Neural progenitor cell (in vitro differentiated cells): ENCODE results near the gene ERMN. TPM values are rescaled to one million over a fixed set of nuclear protein-coding genes. Genes with fewer than 3 reads are reported as not detected.
A peak's percentile ranks its signal among the peaks of the same experiment; 100 is the strongest.
"Not testable (repeated sequence)": the region's sequence is repeated elsewhere in the genome, so short reads cannot be mapped to it uniquely, and the experiment has no call there.

Experiments used
- DNase-seq: peaks from one replicate; pipeline ENCODE4 v3.0.0-alpha.2; 2016; ENCODE audit warnings: low spot score
- H2AFZ ChIP-seq: fragments of 200-600 bp; sonication (generic); replicated peaks from 2 replicates; pipeline ENCODE4 v1.6.1; 2016; ENCODE audit warnings: antibody characterized with exemption
- H3F3A ChIP-seq: fragments of 200-600 bp; sonication (generic); 2 replicates; pipeline ENCODE4 v1.6.1; 2016; ENCODE audit warnings: antibody characterized with exemption, low read depth
- H3K27ac ChIP-seq: fragments of 200-600 bp; sonication (generic); 2 replicates; pipeline ENCODE4 v1.5.1; 2016; ENCODE audit warnings: mild to moderate bottlenecking
- H3K27me3 ChIP-seq: fragments of 200-600 bp; sonication (generic); 2 replicates; pipeline ENCODE4 v1.6.1; 2016; ENCODE audit warnings: mild to moderate bottlenecking, moderate library complexity
- H3K36me3 ChIP-seq: fragments of 200-600 bp; sonication (generic); 2 replicates; pipeline ENCODE4 v1.5.1; 2016
- H3K4me1 ChIP-seq: fragments of 200-600 bp; sonication (generic); 2 replicates; pipeline ENCODE4 v1.6.1; 2016; ENCODE audit warnings: mixed run types
- H3K4me2 ChIP-seq: fragments of 200-600 bp; sonication (generic); 2 replicates; pipeline ENCODE4 v1.6.1; 2016
- H3K4me3 ChIP-seq: fragments of 200-600 bp; sonication (generic); 2 replicates; pipeline ENCODE4 v1.5.1; 2016
- H3K79me2 ChIP-seq: fragments of 200-600 bp; sonication (generic); 2 replicates; pipeline ENCODE4 v1.6.1; 2016; ENCODE audit warnings: low read depth
- H3K9ac ChIP-seq: fragments of 200-600 bp; sonication (generic); 2 replicates; pipeline ENCODE4 v1.6.1; 2016
- H3K9me3 ChIP-seq: fragments of 200-600 bp; sonication (generic); 2 replicates; pipeline ENCODE4 v1.5.1; 2016; ENCODE audit warnings: low read depth
- H4K20me1 ChIP-seq: fragments of 200-600 bp; sonication (generic); 2 replicates; pipeline ENCODE4 v1.6.1; 2016; ENCODE audit warnings: low read depth
- H3K27ac Mint-ChIP-seq: 3 replicates; pipeline ENCODE4 v1.8.0; 2021; ENCODE audit warnings: mixed read lengths
- H3K27me3 Mint-ChIP-seq: 2 replicates; pipeline ENCODE4 v1.8.0; 2022; ENCODE audit warnings: low read depth, mild to moderate bottlenecking, inconsistent platforms, moderate library complexity, mixed read lengths; ENCODE audit not compliant: insufficient read depth
- H3K36me3 Mint-ChIP-seq: 3 replicates; pipeline ENCODE4 v1.8.0; 2021; ENCODE audit warnings: mixed read lengths
- H3K4me1 Mint-ChIP-seq: 3 replicates; pipeline ENCODE4 v1.8.0; 2021; ENCODE audit warnings: mixed read lengths
- H3K4me3 Mint-ChIP-seq: 3 replicates; pipeline ENCODE4 v1.8.0; 2021; ENCODE audit warnings: mild to moderate bottlenecking, moderate library complexity, mixed read lengths
- H3K9me3 Mint-ChIP-seq: 3 replicates; pipeline ENCODE4 v1.8.0; 2020; ENCODE audit warnings: mixed read lengths
- CTCF ChIP-seq: fragments of 200-600 bp; sonication (generic); IDR thresholded peaks from 2 replicates; pipeline ENCODE4 v1.5.1; 2017; ENCODE audit warnings: antibody characterized with exemption, mild to moderate bottlenecking
- EZH2 ChIP-seq: fragments of 200-600 bp; sonication (generic); IDR thresholded peaks from 2 replicates; pipeline ENCODE4 v1.6.1; 2017; ENCODE audit warnings: antibody characterized with exemption, mild to moderate bottlenecking, moderate library complexity
- EZH2phosphoT487 ChIP-seq: fragments of 200-600 bp; sonication (generic); IDR thresholded peaks from 2 replicates; pipeline ENCODE4 v1.6.1; 2017; ENCODE audit warnings: antibody characterized with exemption
- total RNA-seq: library from RNA; depleted of rRNA; stranded (reverse); fragments of >200 nt; gene quantifications from 2 replicates; pipeline ENCODE4 v1.2.3, GENCODE V29; 2015; ENCODE audit warnings: low replicate concordance

ERMN gene
- total RNA-seq, 1 donor from 2014 or later: 2.2 TPM

DNA sequence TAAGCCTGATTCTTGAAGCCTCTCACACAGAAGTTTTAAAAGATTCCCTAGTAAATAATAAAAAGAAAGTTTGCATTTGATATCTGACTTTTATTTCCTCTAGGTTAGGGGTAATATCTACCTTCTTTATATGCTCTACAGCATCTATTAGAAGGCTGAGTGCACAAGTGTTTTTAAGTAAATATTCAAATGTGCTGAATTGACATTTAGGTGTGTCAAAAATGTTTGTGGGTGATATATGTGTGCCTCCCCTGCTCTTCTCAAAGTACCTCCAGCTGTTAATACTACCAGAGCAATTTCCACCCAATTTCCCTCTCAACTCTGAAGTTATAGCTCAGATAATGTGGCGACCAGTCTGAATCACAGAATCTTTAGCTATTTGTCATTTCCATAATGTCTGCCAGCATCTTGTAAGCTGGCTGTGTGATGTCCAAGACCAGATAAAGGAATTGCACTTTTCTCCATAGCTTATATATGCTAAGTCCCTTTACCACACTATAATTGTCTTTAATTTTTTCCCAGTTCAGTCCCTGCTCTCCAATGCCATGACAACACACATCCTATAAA lies 24.4 kb upstream of the ERMN start:
- no peak overlapping the region for H3K27ac ChIP-seq
- no peak overlapping the region for H3K4me3 ChIP-seq
- H3K4me3 Mint-ChIP-seq: no peak overlapping the region
- H2AFZ ChIP-seq: no peak overlapping the region
- no peak for TF ChIP-seq EZH2
- no peak for TF ChIP-seq CTCF
- no peak for TF ChIP-seq EZH2phosphoT487
- no peaks in the 10 kb centered on the region for H4K20me1 ChIP-seq
- peaks cover 7% of the 10 kb centered on the region for H3K4me1 ChIP-seq
- no peaks in the 10 kb centered on the region for H3K9me3 ChIP-seq
- peaks cover 6% of the 10 kb centered on the region for H3K27me3 Mint-ChIP-seq
- no peak overlapping the region for H3K4me2 ChIP-seq
- no peaks in the 10 kb centered on the region for H3K27me3 ChIP-seq
- H3K4me1 Mint-ChIP-seq: no peaks in the 10 kb centered on the region
- H3K36me3 ChIP-seq: no peaks in the 10 kb centered on the region
- DNase-seq: no peak
- no peaks in the 10 kb centered on the region for H3K79me2 ChIP-seq
- H3K27ac Mint-ChIP-seq: no peak overlapping the region
- no peaks in the 10 kb centered on the region for H3F3A ChIP-seq
- H3K9me3 Mint-ChIP-seq: peaks cover 5% of the 10 kb centered on the region
- no peaks in the 10 kb centered on the region for H3K36me3 Mint-ChIP-seq
- H3K9ac ChIP-seq: no peak overlapping the region

- TF ChIP-seq EZH2phosphoT487 (no peak), EZH2 (no peak), CTCF (no peak)
- Mint-ChIP-seq H3K4me3 (no peak overlapping the region), H3K4me1 (no peaks in the 10 kb centered on the region)
Observed at GRCh38 chr2:157348291-157348921, 22.8 kb upstream of the ERMN start.

DNA sequence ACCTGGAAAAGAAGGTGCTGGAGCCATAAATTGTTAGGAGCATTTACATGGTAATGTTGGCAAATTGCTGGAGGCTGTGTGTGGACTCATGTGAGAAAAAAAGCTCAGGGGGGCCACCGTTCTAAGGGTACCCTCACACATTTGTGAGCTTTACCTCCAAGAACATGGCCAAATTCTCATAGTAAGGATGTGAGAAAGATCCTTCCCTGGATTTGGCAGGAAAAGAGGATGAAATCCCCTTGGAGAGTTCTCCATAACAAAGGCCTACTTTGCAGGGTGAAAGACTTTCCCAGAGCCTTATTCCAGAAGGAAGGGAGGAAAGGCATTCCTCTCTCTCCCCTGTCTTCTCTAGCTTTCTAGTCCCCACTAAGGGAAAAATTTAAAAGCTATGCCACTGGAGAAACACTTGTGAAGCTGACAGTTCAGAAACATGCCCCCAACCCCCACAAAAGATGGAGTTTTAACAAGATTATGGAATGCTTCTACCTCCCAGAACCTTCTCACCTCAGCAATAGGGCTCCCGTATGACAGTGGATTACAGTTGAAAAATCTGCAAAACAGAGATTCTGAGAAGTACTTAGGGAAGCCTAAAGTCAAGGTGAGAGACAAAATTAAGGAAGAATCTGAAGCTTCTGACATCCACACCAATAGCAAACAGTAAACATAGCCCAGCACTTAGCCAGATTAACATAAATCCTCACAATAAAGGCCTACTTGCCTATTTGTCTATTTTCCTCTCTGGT lies 20.2 kb upstream of the ERMN start:
- Mint-ChIP-seq H3K27me3 (peaks cover 2% of the 10 kb centered on the region), H3K9me3 (peaks cover 21% of the 10 kb centered on the region), H3K4me1 (no peaks in the 10 kb centered on the region), H3K27ac (no peak overlapping the region), H3K36me3 (peaks cover 2% of the 10 kb centered on the region), H3K4me3 (no peak overlapping the region)
- peak; percentile 7 for DNase-seq
- Histone ChIP-seq H3F3A (no peaks in the 10 kb centered on the region), H3K27ac (no peak overlapping the region), H3K4me3 (no peak overlapping the region), H3K36me3 (no peaks in the 10 kb centered on the region), H3K79me2 (no peaks in the 10 kb centered on the region), H3K9ac (no peak overlapping the region), H4K20me1 (no peaks in the 10 kb centered on the region), H3K27me3 (no peaks in the 10 kb centered on the region), H2AFZ (no peak overlapping the region), H3K4me1 (peaks cover 7% of the 10 kb centered on the region), H3K9me3 (no peaks in the 10 kb centered on the region), H3K4me2 (no peak overlapping the region)
- no peak for TF ChIP-seq CTCF
- TF ChIP-seq EZH2: no peak
- TF ChIP-seq EZH2phosphoT487: no peak

More at GRCh38 chr2:157348291-157348921, 22.8 kb upstream of the ERMN start:
- Histone ChIP-seq H3K9me3 (no peaks in the 10 kb centered on the region), H3K4me1 (peaks cover 7% of the 10 kb centered on the region), H2AFZ (no peak overlapping the region), H4K20me1 (no peaks in the 10 kb centered on the region), H3K4me2 (no peak overlapping the region), H3K79me2 (no peaks in the 10 kb centered on the region), H3K36me3 (no peaks in the 10 kb centered on the region), H3K9ac (no peak overlapping the region), H3K4me3 (no peak overlapping the region), H3K27ac (no peak overlapping the region), H3F3A (no peaks in the 10 kb centered on the region), H3K27me3 (no peaks in the 10 kb centered on the region)
- Mint-ChIP-seq H3K27me3 (peaks cover 6% of the 10 kb centered on the region), H3K36me3 (peaks cover 2% of the 10 kb centered on the region), H3K9me3 (peaks cover 18% of the 10 kb centered on the region), H3K27ac (no peak overlapping the region)
- DNase-seq: no peak

- not testable (repeated sequence) for H3K4me2 ChIP-seq, H3K9me3 ChIP-seq, H4K20me1 ChIP-seq, H3K79me2 ChIP-seq, H3K36me3 Mint-ChIP-seq, H3K27ac ChIP-seq, H3K9ac ChIP-seq, H3K4me1 ChIP-seq, H3K36me3 ChIP-seq, H3K4me3 ChIP-seq, H3F3A ChIP-seq, H3K27ac Mint-ChIP-seq, H3K4me1 Mint-ChIP-seq, H3K4me3 Mint-ChIP-seq, DNase-seq, H2AFZ ChIP-seq, H3K27me3 ChIP-seq, H3K27me3 Mint-ChIP-seq
- H3K9me3 Mint-ChIP-seq: peaks cover 21% of the 10 kb centered on the region
Observed at GRCh38 chr2:157341381-157341780, 15.8 kb upstream of the ERMN start.
